Activated CD8-positive, alpha-beta T cell treated with anti-CD3 and anti-CD28 coated beads for 36 hours (primary cell): ENCODE results near the gene ID3. TPM values are rescaled to one million over a fixed set of nuclear protein-coding genes. Genes with fewer than 3 reads are reported as not detected.

ENCODE experiments used
- ATAC-seq: fragments of 200-7000 bp; cut with Tn5 transposase; one replicate; pipeline ENCODE4 v1.10.0; 2021; ENCODE audit warnings: mild to moderate bottlenecking, moderate library complexity
- CTCF ChIA-PET: fragments of 350-600 bp; sonication (Branson Sonifier 250); formaldehyde crosslinking; loops from one replicate; lab custom pipeline; 2021; ENCODE audit warnings: antibody characterized with exemption; lab: Charles Lee
- POLR2A ChIA-PET: fragments of 350-600 bp; sonication (Branson Sonifier 250); formaldehyde crosslinking; loops from one replicate; lab custom pipeline; 2021; ENCODE audit warnings: antibody characterized with exemption; lab: Charles Lee
- DNase-seq: peaks from one replicate; pipeline ENCODE4 v3.0.0-alpha.2; 2020
- H3K27ac Mint-ChIP-seq: one replicate; pipeline ENCODE4 v1.8.0; 2021; ENCODE audit warnings: mild to moderate bottlenecking, mixed read lengths
- H3K27me3 Mint-ChIP-seq: one replicate; pipeline ENCODE4 v1.8.0; 2021; ENCODE audit warnings: mixed read lengths
- H3K36me3 Mint-ChIP-seq: one replicate; pipeline ENCODE4 v1.8.0; 2021; ENCODE audit warnings: low read depth, mixed read lengths
- H3K4me1 Mint-ChIP-seq: one replicate; pipeline ENCODE4 v1.8.0; 2021; ENCODE audit warnings: low read depth, mixed read lengths
- H3K4me3 Mint-ChIP-seq: one replicate; pipeline ENCODE4 v1.8.0; 2021; ENCODE audit warnings: mild to moderate bottlenecking, moderate library complexity, mixed read lengths
- H3K9me3 Mint-ChIP-seq: one replicate; pipeline ENCODE4 v1.8.0; 2021; ENCODE audit warnings: mixed read lengths
- intact Hi-C: fragments of 100-400 bp; cut with micrococcal nuclease; formaldehyde crosslinking; loops from one replicate; pipeline ENCODE4 v1.10.0; 2022
- total RNA-seq, 2 experiments: library from RNA; stranded (reverse); gene quantifications; one replicate each; pipeline ENCODE4 v1.2.3, GENCODE V29; 2021
- TF ChIP-seq, protein P1 (sequence below): fragments of 200-600 bp; IDR thresholded peaks from one replicate; pipeline ENCODE4 v1.8.0; 2022; ENCODE audit warnings: antibody characterized with exemption, mild to moderate bottlenecking

ID3 gene
- total RNA-seq, 2 experiments from 2014 or later: 70.4 to 74.3 TPM

DNA sequence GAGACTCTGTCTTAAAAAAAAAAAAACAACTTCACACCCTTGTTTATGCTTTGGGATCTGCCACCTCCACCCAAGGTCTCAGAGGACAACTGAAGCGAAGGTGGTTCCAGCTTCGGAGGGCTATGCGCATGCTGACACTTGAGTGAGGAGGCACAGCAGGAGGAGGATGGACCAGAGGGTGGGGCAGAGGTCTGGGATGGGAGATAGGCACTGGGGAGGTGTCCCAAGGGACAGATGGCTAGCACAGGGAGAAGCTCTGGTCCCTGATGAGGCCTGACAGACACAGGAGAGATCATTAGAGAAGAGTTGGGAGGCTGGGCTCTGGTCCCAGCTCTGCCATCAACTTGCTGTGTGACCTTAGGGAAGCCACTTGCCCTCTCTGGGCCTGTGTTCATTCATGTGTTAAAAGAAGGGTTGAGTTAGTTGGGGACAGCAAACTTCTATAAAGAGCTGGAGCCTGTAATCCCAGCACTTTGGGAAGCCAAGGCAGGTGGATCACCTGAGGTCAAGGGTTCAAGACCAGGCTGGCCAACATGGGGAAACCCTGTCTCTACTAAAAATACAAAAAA, 45.1 kb downstream of the ID3 start:
- no peaks in the 10 kb centered on the region for H3K9me3 Mint-ChIP-seq
- H3K4me3 Mint-ChIP-seq: no peak overlapping the region
- no peak for ATAC-seq
- H3K27ac Mint-ChIP-seq: no peak overlapping the region
- POLR2A ChIA-PET: interaction anchor here (0.7 to 3.6 kb wide), 3 partner anchors 10 to 126 kb away, joined by 3 to 22 read pairs (median 6); partner anchors contain the start of gene E2F2
- TF ChIP-seq, protein P1, sequence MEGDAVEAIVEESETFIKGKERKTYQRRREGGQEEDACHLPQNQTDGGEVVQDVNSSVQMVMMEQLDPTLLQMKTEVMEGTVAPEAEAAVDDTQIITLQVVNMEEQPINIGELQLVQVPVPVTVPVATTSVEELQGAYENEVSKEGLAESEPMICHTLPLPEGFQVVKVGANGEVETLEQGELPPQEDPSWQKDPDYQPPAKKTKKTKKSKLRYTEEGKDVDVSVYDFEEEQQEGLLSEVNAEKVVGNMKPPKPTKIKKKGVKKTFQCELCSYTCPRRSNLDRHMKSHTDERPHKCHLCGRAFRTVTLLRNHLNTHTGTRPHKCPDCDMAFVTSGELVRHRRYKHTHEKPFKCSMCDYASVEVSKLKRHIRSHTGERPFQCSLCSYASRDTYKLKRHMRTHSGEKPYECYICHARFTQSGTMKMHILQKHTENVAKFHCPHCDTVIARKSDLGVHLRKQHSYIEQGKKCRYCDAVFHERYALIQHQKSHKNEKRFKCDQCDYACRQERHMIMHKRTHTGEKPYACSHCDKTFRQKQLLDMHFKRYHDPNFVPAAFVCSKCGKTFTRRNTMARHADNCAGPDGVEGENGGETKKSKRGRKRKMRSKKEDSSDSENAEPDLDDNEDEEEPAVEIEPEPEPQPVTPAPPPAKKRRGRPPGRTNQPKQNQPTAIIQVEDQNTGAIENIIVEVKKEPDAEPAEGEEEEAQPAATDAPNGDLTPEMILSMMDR: no peak
- no peak for DNase-seq
- CTCF ChIA-PET: interaction anchor here (0.7 to 3.3 kb wide), 6 partner anchors 9 to 182 kb away, joined by 3 to 20 read pairs (median 7); partner anchors contain the start of gene ASAP3
- H3K4me1 Mint-ChIP-seq: no peaks in the 10 kb centered on the region
- H3K36me3 Mint-ChIP-seq: peaks cover 65% of the 10 kb centered on the region
- H3K27me3 Mint-ChIP-seq: no peaks in the 10 kb centered on the region
- intact Hi-C loops: no loop called here

DNA sequence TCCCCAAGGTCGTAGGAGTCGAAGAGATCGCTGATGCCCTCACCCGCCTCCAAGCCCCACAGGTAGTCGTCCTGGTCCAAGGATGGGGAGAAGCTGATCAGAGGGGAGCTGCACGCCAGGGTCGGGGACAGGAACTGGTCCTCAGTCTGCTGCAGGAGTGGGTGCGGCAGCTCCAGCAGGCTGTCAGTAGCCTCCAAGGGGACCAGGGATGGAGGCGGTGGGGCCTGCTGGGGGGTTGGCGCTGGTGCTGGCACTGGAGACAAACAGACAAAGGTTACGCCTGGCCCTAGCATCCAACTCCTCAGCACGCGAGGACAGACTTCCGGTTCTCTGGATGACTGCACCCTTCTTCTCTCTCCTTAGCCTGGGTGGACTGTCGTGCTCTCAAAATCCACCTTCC, 49.4 kb downstream of the ID3 start:
- TF ChIP-seq, protein P1: no peak
- DNase-seq: no peak
- Mint-ChIP-seq H3K4me3 (no peak overlapping the region), H3K27ac (no peak overlapping the region), H3K4me1 (no peaks in the 10 kb centered on the region), H3K36me3 (peaks cover 47% of the 10 kb centered on the region), H3K27me3 (no peaks in the 10 kb centered on the region), H3K9me3 (no peaks in the 10 kb centered on the region)
- ChIA-PET CTCF (interaction anchor here (1.1 to 6.0 kb wide), 3 partner anchors 13 to 125 kb away, joined by 3 to 43 read pairs (median 9); no protein-coding TSS in a partner anchor), POLR2A (no interaction called here)
- ATAC-seq: no peak
- intact Hi-C loops: no loop called here

Other genes with a start within 250 kb of the ID3 start
- 100 to 1,000 TPM; 190 to 203 TPM for gene HNRNPR, start 215.2 kb downstream of the ID3 start, total RNA-seq
- gene ZNF436, start 189.7 kb downstream of the ID3 start, total RNA-seq: 1 to 10 TPM; 5.8 to 7.2 TPM
- gene TCEA3, start 134.8 kb downstream of the ID3 start, total RNA-seq: 1 to 10 TPM; 7.0 to 8.3 TPM
- under 1 TPM; 0.29 to 0.74 TPM for gene ASAP3, start 75.3 kb downstream of the ID3 start, total RNA-seq
- gene E2F2, start 28.3 kb downstream of the ID3 start, total RNA-seq: 10 to 100 TPM; 23.7 to 25.3 TPM
- 1,000 to 10,000 TPM; 1,493 to 1,569 TPM for gene RPL11, start 132.3 kb upstream of the ID3 start, total RNA-seq
- 10 to 100 TPM; 29.7 to 29.9 TPM for gene ELOA, start 184.0 kb upstream of the ID3 start, total RNA-seq
- gene PITHD1, start 218.9 kb upstream of the ID3 start, total RNA-seq: 10 to 100 TPM; 65.8 to 65.9 TPM
- gene LYPLA2, start 231.6 kb upstream of the ID3 start, total RNA-seq: 10 to 100 TPM; 57.0 to 59.2 TPM
- gene GALE, start 241.3 kb upstream of the ID3 start, total RNA-seq: 10 to 100 TPM; 40.7 to 43.6 TPM